IPS-18a (cell line): ENCODE measurements around the gene SRSF12.
A peak's percentile ranks its signal among the peaks of the same experiment; 100 is the strongest.

Experiments used
- H3K27ac ChIP-seq: one replicate; pipeline ENCODE4 v1.5.1; 2013; ENCODE audit warnings: low read length
- H3K27me3 ChIP-seq: one replicate; pipeline ENCODE4 v1.6.1; 2013; ENCODE audit warnings: mild to moderate bottlenecking, low read length; ENCODE audit not compliant: control insufficient read depth, insufficient read depth
- H3K36me3 ChIP-seq: one replicate; pipeline ENCODE4 v1.6.1; 2013; ENCODE audit warnings: low read depth, low read length; ENCODE audit not compliant: control insufficient read depth
- H3K4me1 ChIP-seq: one replicate; pipeline ENCODE4 v1.6.1; 2013; ENCODE audit warnings: low read depth, low read length; ENCODE audit not compliant: control insufficient read depth
- H3K4me3 ChIP-seq: one replicate; pipeline ENCODE4 v1.5.1; 2013; ENCODE audit warnings: low read length
- H3K9ac ChIP-seq: one replicate; pipeline ENCODE4 v1.6.1; 2013; ENCODE audit warnings: mild to moderate bottlenecking, low read length, moderate library complexity
- H3K9me3 ChIP-seq: one replicate; pipeline ENCODE4 v1.6.1; 2013; ENCODE audit warnings: low read depth, low read length; ENCODE audit not compliant: control insufficient read depth

Gene SRSF12

DNA sequence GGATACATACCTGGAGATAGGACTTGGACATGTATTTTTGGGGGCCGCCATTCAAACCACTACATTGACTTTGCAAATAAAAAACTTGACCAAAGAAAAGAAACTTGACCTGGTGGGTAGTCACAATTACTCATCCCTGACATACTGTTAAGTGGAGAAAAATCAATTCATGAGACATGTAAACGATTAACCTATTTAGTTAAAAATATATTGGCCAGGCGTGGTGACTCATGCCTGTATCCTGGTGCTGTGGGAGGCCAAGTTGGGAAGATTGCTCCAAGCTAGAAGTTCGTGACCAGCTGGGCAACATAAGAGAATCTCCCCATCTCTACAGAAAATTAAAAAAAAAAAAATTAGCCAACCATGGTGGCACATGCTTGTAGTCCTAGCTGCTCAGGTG is 2.5 kb upstream of the SRSF12 start:
- no peak overlapping the region for H3K27ac ChIP-seq
- no peak overlapping the region for H3K4me3 ChIP-seq
- peaks cover 35% of the 10 kb centered on the region for H3K27me3 ChIP-seq
- H3K36me3 ChIP-seq = no peaks in the 10 kb centered on the region
- peaks cover 4% of the 10 kb centered on the region for H3K4me1 ChIP-seq
- no peak overlapping the region for H3K9ac ChIP-seq
- no peaks in the 10 kb centered on the region for H3K9me3 ChIP-seq

GRCh38 chr6:89118931-89119330 is 1.1 kb upstream of the SRSF12 start:
- Histone ChIP-seq H3K9me3 (no peaks in the 10 kb centered on the region), H3K27ac (no peak overlapping the region), H3K4me1 (peaks cover 4% of the 10 kb centered on the region), H3K27me3 (peaks cover 35% of the 10 kb centered on the region), H3K36me3 (no peaks in the 10 kb centered on the region), H3K9ac (no peak overlapping the region), H3K4me3 (no peak overlapping the region)

DNA sequence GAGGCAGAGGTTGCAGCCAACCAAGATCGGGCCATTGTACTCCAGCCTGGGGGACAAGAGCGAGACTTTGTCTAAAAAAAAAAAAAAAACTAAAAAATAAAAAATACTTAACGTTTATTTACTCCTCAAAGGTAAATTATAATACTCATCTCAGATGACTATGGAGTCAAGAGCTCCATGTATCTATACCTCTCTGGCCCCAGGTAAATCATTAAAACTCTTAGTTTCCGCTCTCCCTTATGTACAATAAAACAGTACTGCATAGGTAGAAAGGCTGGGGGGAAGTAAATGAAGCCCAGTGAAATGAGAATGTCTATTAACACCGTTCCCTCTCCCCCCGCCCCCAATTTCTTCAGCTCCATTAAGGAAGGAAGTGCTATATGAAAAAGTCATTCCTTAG is 1.2 kb downstream of the SRSF12 start:
- H3K4me3 ChIP-seq = peak overlapping the region; percentile 80
- no peaks in the 10 kb centered on the region for H3K36me3 ChIP-seq
- H3K27me3 ChIP-seq = peaks cover 35% of the 10 kb centered on the region
- H3K9ac ChIP-seq = peak overlapping the region; percentile 57
- H3K27ac ChIP-seq = no peak overlapping the region
- no peaks in the 10 kb centered on the region for H3K9me3 ChIP-seq
- peaks cover 4% of the 10 kb centered on the region for H3K4me1 ChIP-seq

GRCh38 chr6:89111933-89112332 is 5.9 kb downstream of the SRSF12 start:
- peaks cover 13% of the 10 kb centered on the region for H3K27me3 ChIP-seq
- H3K4me3 ChIP-seq = no peak overlapping the region
- H3K36me3 ChIP-seq = no peaks in the 10 kb centered on the region
- H3K9me3 ChIP-seq = no peaks in the 10 kb centered on the region
- no peak overlapping the region for H3K9ac ChIP-seq
- peaks cover 2% of the 10 kb centered on the region for H3K4me1 ChIP-seq
- no peak overlapping the region for H3K27ac ChIP-seq

- no peaks in the 10 kb centered on the region for H3K27me3 ChIP-seq
- no peak overlapping the region for H3K4me3 ChIP-seq
- H3K4me1 ChIP-seq = no peaks in the 10 kb centered on the region
- no peaks in the 10 kb centered on the region for H3K9me3 ChIP-seq
- H3K27ac ChIP-seq = no peak overlapping the region
- no peak overlapping the region for H3K9ac ChIP-seq
- no peaks in the 10 kb centered on the region for H3K36me3 ChIP-seq
Observed at GRCh38 chr6:89110284-89110683, 7.6 kb downstream of the SRSF12 start.

DNA sequence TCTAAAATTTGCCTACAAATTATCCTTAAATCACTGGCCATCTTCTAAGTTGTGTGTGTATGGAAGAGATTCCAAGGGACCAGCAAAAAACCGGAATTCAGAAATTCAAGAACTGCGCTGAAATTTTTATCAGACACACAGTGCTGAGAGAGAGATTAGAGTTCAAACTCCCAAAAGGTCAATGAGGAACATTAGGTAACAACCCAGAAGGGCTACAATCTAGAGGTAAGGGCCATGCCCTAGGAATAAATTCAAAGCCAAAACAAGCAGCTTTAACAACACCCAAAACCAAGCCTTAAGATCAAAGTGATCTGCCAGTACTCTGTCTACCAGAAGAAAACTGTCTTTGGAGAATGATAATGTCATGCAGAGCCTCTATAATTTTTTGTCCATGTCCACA is 17.8 kb downstream of the SRSF12 start:
- Histone ChIP-seq H3K36me3 (peaks cover 2% of the 10 kb centered on the region), H3K4me3 (no peak overlapping the region)

GRCh38 chr6:89098461-89098860 is 19.4 kb downstream of the SRSF12 start:
- Histone ChIP-seq H3K27ac (no peak overlapping the region), H3K27me3 (no peaks in the 10 kb centered on the region)

More for the DNA sequence above, 17.8 kb downstream of the SRSF12 start:
- H3K27ac ChIP-seq = no peak overlapping the region
- no peaks in the 10 kb centered on the region for H3K27me3 ChIP-seq
- H3K4me1 ChIP-seq = no peaks in the 10 kb centered on the region
- H3K9me3 ChIP-seq = no peaks in the 10 kb centered on the region
- no peak overlapping the region for H3K9ac ChIP-seq

GRCh38 chr6:89087881-89088280 is 30.0 kb downstream of the SRSF12 start:
- H3K27ac ChIP-seq = no peak overlapping the region

More at GRCh38 chr6:89098461-89098860, 19.4 kb downstream of the SRSF12 start:
- no peak overlapping the region for H3K4me3 ChIP-seq
- no peaks in the 10 kb centered on the region for H3K9me3 ChIP-seq
- no peak overlapping the region for H3K9ac ChIP-seq
- H3K36me3 ChIP-seq = no peaks in the 10 kb centered on the region
- H3K4me1 ChIP-seq = no peaks in the 10 kb centered on the region

DNA sequence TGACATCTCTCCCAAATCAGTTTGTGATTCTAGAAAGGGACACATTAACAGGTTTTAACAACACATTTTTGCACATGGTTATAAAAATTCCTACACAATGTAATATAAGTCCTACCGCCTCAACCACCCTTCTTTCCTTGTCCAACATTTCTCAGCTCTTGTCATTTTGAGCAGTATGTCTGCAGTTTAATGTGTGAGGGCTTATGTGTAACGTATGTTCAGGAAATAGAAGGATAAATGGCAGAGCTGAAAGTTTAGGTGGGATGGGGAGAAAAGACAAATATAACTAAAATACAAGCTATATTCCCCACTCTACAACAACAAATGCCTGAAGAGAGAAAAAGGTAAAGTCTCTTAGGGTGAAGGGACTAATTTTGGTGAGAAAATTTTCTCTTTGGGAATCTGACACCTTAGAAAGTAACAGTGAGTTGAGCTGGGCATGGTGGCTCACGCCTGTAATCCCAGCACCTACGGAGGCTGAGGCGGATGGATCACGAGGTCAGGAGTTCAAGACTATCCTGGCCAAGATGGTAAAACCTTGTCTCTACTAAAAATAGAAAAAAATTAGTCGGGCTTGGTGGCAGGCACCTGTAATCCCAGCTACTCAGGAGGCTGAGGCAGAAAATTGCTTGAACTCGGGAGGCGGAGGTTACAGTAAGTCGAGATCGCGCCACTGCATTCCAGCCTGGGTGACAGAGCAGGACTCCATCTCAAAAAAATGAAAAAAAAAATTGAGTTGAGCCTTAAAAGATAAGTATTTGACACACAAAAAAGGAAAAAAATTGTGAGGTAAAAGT is 32.3 kb downstream of the SRSF12 start:
- peaks cover 9% of the 10 kb centered on the region for H3K27me3 ChIP-seq
- peaks cover 16% of the 10 kb centered on the region for H3K36me3 ChIP-seq
- H3K27ac ChIP-seq = no peak overlapping the region
- H3K4me1 ChIP-seq = peaks cover 28% of the 10 kb centered on the region
- peak overlapping the region; percentile 26 for H3K4me3 ChIP-seq
- H3K9me3 ChIP-seq = no peaks in the 10 kb centered on the region
- H3K9ac ChIP-seq = no peak overlapping the region

More at GRCh38 chr6:89087881-89088280, 30.0 kb downstream of the SRSF12 start:
- peaks cover 22% of the 10 kb centered on the region for H3K4me1 ChIP-seq
- no peaks in the 10 kb centered on the region for H3K9me3 ChIP-seq
- peaks cover 16% of the 10 kb centered on the region for H3K36me3 ChIP-seq
- no peak overlapping the region for H3K4me3 ChIP-seq
- H3K9ac ChIP-seq = no peak overlapping the region
- peaks cover under 1% of the 10 kb centered on the region for H3K27me3 ChIP-seq

GRCh38 chr6:89084954-89085353 is 32.9 kb downstream of the SRSF12 start:
- Histone ChIP-seq H3K27ac (no peak overlapping the region), H3K4me1 (peaks cover 25% of the 10 kb centered on the region), H3K4me3 (peak overlapping the region; percentile 26), H3K9ac (no peak overlapping the region), H3K9me3 (no peaks in the 10 kb centered on the region), H3K36me3 (peaks cover 16% of the 10 kb centered on the region), H3K27me3 (peaks cover 10% of the 10 kb centered on the region)

DNA sequence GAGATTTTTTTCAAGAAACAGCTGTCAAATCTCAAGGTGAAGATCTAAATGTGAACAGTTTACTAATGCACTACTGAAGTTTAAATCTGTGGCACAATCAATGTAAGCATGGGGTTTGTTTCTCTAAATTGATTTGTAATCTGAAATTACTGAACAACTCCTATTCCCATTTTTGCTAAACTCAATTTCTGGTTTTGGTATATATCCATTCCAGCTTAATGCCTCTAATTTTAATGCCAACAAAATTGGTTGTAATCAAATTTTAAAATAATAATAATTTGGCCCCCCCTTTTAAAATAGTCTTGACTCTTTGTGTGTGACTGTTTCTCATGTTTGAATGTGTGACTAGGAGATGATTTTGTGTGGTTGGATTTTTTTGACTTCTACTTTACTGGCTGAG is 33.3 kb downstream of the SRSF12 start:
- H3K27ac ChIP-seq = no peak overlapping the region
- H3K9me3 ChIP-seq = no peaks in the 10 kb centered on the region
- H3K9ac ChIP-seq = no peak overlapping the region
- H3K36me3 ChIP-seq = peaks cover 16% of the 10 kb centered on the region
- no peak overlapping the region for H3K4me3 ChIP-seq
- peaks cover 14% of the 10 kb centered on the region for H3K27me3 ChIP-seq
- peaks cover 26% of the 10 kb centered on the region for H3K4me1 ChIP-seq

DNA sequence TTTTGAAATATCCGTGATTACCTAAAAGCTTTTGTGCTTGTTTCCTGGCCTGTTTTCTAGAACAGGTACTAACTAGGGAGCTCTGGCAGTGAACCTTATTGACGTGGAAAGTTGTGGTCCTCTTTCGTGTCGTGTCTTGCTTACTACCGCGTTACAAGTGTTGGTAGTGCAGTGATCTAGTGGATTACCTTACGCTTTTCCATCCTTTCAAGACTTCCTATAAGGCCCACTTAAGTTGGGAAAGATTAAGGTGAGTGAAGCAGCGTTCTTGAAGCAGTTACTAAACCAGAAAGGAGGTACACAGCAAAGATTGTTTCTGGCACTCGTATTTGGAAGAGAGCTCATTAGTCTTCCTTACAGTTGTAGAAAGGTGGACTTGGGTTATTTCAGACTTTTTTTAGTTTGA is 35.4 kb downstream of the SRSF12 start:
- H3K9me3 ChIP-seq = no peaks in the 10 kb centered on the region
- H3K4me1 ChIP-seq = peaks cover 32% of the 10 kb centered on the region
- H3K27ac ChIP-seq = no peak overlapping the region
- H3K9ac ChIP-seq = peak overlapping the region; percentile 75
- H3K27me3 ChIP-seq = peaks cover 20% of the 10 kb centered on the region
- H3K36me3 ChIP-seq = peaks cover 16% of the 10 kb centered on the region
- peak overlapping the region; percentile 92 for H3K4me3 ChIP-seq
